CD14-positive monocyte (primary cell): Measurements from ENCODE around the gene VWA3A. TPM values are rescaled to one million over a fixed set of nuclear protein-coding genes. Genes with fewer than 3 reads are reported as not detected.
A peak's percentile ranks its signal among the peaks of the same experiment; 100 is the strongest.
"Not testable (repeated sequence)": the region's sequence is repeated elsewhere in the genome, so short reads cannot be mapped to it uniquely, and the experiment has no call there.

Source experiments
- DNase-seq, 3 donors: peaks; one replicate each; pipeline ENCODE4 v3.0.0-alpha.2; 2011 to 2022
- H2AFZ ChIP-seq: 2 replicates; pipeline ENCODE4 v1.6.0; 2012; ENCODE audit warnings: mild to moderate bottlenecking, low read depth, low read length, inconsistent platforms; ENCODE audit not compliant: insufficient read depth, poor library complexity, severe bottlenecking
- H3K27ac ChIP-seq, 2 donors: 1 replicate in 1 of 2; 2 replicates in 1 of 2; pipeline ENCODE4 v1.5.1; 2012 to 2013; ENCODE audit warnings: low read length in 2 of 2, control low read depth in 1 of 2, inconsistent platforms in 1 of 2, low read depth in 1 of 2, mild to moderate bottlenecking in 1 of 2
- H3K27me3 ChIP-seq, 2 donors: one replicate each; pipeline versions ENCODE4 v1.6.0 to v1.6.1; 2011 to 2013; ENCODE audit warnings: low read length in 2 of 2; ENCODE audit not compliant: control insufficient read depth in 2 of 2, insufficient read depth in 2 of 2
- H3K36me3 ChIP-seq, 2 donors: replicated peaks in 1 of 2; 1 replicate in 1 of 2; 2 replicates in 1 of 2; pipeline versions ENCODE4 v1.5.1 to v1.6.1; 2012 to 2013; ENCODE audit warnings: low read length in 2 of 2, control low read depth in 1 of 2, inconsistent platforms in 1 of 2, mild to moderate bottlenecking in 1 of 2; ENCODE audit not compliant: insufficient read depth in 2 of 2, control insufficient read depth in 1 of 2
- H3K4me1 ChIP-seq, 2 donors: 1 replicate in 1 of 2; 2 replicates in 1 of 2; pipeline versions ENCODE4 v1.5.1 to v1.6.1; 2012 to 2013; ENCODE audit warnings: low read length in 2 of 2, control low read depth in 1 of 2, inconsistent platforms in 1 of 2, mild to moderate bottlenecking in 1 of 2, moderate library complexity in 1 of 2; ENCODE audit not compliant: insufficient read depth in 2 of 2, control insufficient read depth in 1 of 2
- H3K4me2 ChIP-seq: replicated peaks from 2 replicates; pipeline ENCODE3; 2012; ENCODE audit warnings: low read length, moderate library complexity, mild to moderate bottlenecking; ENCODE audit not compliant: poor library complexity, severe bottlenecking; ENCODE audit errors: extremely low read depth
- H3K4me3 ChIP-seq, 3 experiments: fragments of 200-600 bp in 1 of 3; sonication (generic) in 1 of 3; replicated peaks in 1 of 3; 1 replicate in 2 of 3; 2 replicates in 1 of 3; pipeline ENCODE4 v1.5.1; 2011 to 2013; ENCODE audit warnings: low read length in 3 of 3, mild to moderate bottlenecking in 3 of 3, control low read depth in 2 of 3, low read depth in 2 of 3, inconsistent platforms in 1 of 3, moderate library complexity in 1 of 3
- H3K79me2 ChIP-seq: 2 replicates; pipeline ENCODE4 v1.6.0; 2012; ENCODE audit warnings: mild to moderate bottlenecking, control low read depth, inconsistent platforms, low read length, moderate library complexity; ENCODE audit not compliant: insufficient read depth
- H3K9ac ChIP-seq: 2 replicates; pipeline ENCODE4 v1.6.0; 2017; ENCODE audit warnings: low read length, mild to moderate bottlenecking; ENCODE audit not compliant: insufficient read depth, poor library complexity, severe bottlenecking
- H3K9me3 ChIP-seq, 2 donors: replicated peaks in 1 of 2; 1 replicate in 1 of 2; 2 replicates in 1 of 2; pipeline versions ENCODE4 v1.5.1 to v1.6.1; 2012 to 2013; ENCODE audit warnings: low read length in 2 of 2, control low read depth in 1 of 2; ENCODE audit not compliant: control insufficient read depth in 1 of 2, insufficient read depth in 1 of 2
- H4K20me1 ChIP-seq: 2 replicates; pipeline ENCODE4 v1.6.0; 2012; ENCODE audit warnings: mild to moderate bottlenecking, low read length, control low read depth, moderate library complexity; ENCODE audit not compliant: insufficient read depth
- H3K27ac Mint-ChIP-seq, 7 donors: one replicate each; pipeline ENCODE4 v1.8.0; 2020; ENCODE audit warnings: mild to moderate bottlenecking in 7 of 7, mixed read lengths in 7 of 7, moderate library complexity in 6 of 7, inconsistent platforms in 2 of 7
- H3K27me3 Mint-ChIP-seq, 3 donors: one replicate each; pipeline ENCODE4 v1.8.0; 2021 to 2022; ENCODE audit warnings: low read depth in 3 of 3, mild to moderate bottlenecking in 3 of 3, mixed read lengths in 3 of 3, moderate library complexity in 3 of 3, inconsistent platforms in 1 of 3
- H3K36me3 Mint-ChIP-seq, 2 donors: one replicate each; pipeline ENCODE4 v1.8.0; 2020; ENCODE audit warnings: mixed read lengths in 2 of 2, inconsistent platforms in 1 of 2, mild to moderate bottlenecking in 1 of 2
- H3K4me1 Mint-ChIP-seq: one replicate; pipeline ENCODE4 v1.8.0; 2020; ENCODE audit warnings: mild to moderate bottlenecking, mixed read lengths
- H3K4me3 Mint-ChIP-seq, 2 donors: one replicate each; pipeline ENCODE4 v1.8.0; 2020; ENCODE audit warnings: mild to moderate bottlenecking in 2 of 2, mixed read lengths in 2 of 2, moderate library complexity in 1 of 2
- H3K9me3 Mint-ChIP-seq, 7 donors: one replicate each; pipeline ENCODE4 v1.8.0; 2020 to 2022; ENCODE audit warnings: mixed read lengths in 7 of 7, mild to moderate bottlenecking in 6 of 7, moderate library complexity in 6 of 7, inconsistent platforms in 2 of 7
- CTCF ChIP-seq: fragments of 200-600 bp; IDR thresholded peaks from one replicate; pipeline ENCODE4 v1.8.0; 2022; ENCODE audit warnings: antibody characterized with exemption, mild to moderate bottlenecking
- WGBS: methylation state at CpG from one replicate; pipeline ENCODE4 v1.1.5; 2013; ENCODE audit warnings: missing lambda C conversion rate; ENCODE audit not compliant: insufficient coverage; 5-methylcytosine and 5-hydroxymethylcytosine counted together
- intact Hi-C, 2 donors: fragments of 100-400 bp; cut with micrococcal nuclease; formaldehyde crosslinking; loops; one replicate each; pipeline versions ENCODE4 v1.15.0 to v1.15.1; 2023
- polyA minus RNA-seq: library from RNA; depleted of rRNA, polyadenylated mRNA; stranded (reverse); fragments of >200 nt; gene quantifications from 2 replicates; pipeline ENCODE4 v1.2.3, GENCODE V29; 2012
- polyA plus RNA-seq, 3 donors: library from polyadenylated mRNA; depleted of rRNA in 1 of 3; unstranded in 2 of 3; stranded (reverse) in 1 of 3; fragments of 300-500 nt in 2 of 3; fragments of >200 nt in 1 of 3; fragmentation: Illumina TruSeq in 2 of 3; gene quantifications; 1 replicate in 2 of 3; 2 replicates in 1 of 3; pipeline ENCODE4 v1.2.3, GENCODE V29; 2012 to 2021
- total RNA-seq, 12 experiments: library from RNA in 1 of 12; stranded (reverse) in 1 of 12; fragments of 120-200 nt in 1 of 12; gene quantifications; one replicate each; pipeline ENCODE4 v1.2.4 and lab custom pipeline; 2013 to 2026; ENCODE audit warnings: mixed read lengths in 6 of 12, inconsistent platforms in 1 of 12

VWA3A gene
- total RNA-seq (2013), result not detected
- polyA plus RNA-seq (under 1 TPM in 1 of 3 donors, not detected in 2; 0.09 TPM), polyA minus RNA-seq (not detected in 2 replicates), total RNA-seq (lab: John Stamatoyannopoulos, UW) (0.14 to 1.8 (median 0.23) reads per million in 11 experiments)

- H3K4me1 Mint-ChIP-seq, result no peaks in the 10 kb centered on the region
- Histone ChIP-seq H3K4me1 (no peaks in the 10 kb centered on the region), H3K79me2 (no peaks in the 10 kb centered on the region), H3K27me3 (no peaks in the 10 kb centered on the region), H3K4me2 (no peak within 1 kb of the TSS), H3K9me3 (no peaks in the 10 kb centered on the region), H2AFZ (no peak within 1 kb of the TSS), H3K4me3 (no peak within 1 kb of the TSS), H3K36me3 (no peaks in the 10 kb centered on the region), H4K20me1 (no peaks in the 10 kb centered on the region), H3K9ac (no peak within 1 kb of the TSS), H3K27ac (no peak within 1 kb of the TSS)
- H3K9me3 Mint-ChIP-seq, result peaks cover 0 to 2% (median 0%) of the 10 kb centered on the region in 7 donors
- peaks cover 3 to 7% of the 10 kb centered on the region in 2 donors for H3K36me3 Mint-ChIP-seq
- 94% methylated on average over 3 of the region's 9 CpGs for WGBS
- intact Hi-C loops, result no loop called here
- DNase-seq, result no peak
- no peak within 1 kb of the TSS for H3K4me3 Mint-ChIP-seq
- peak within 1 kb of the TSS in 1 of 7 donors; percentile 12 for H3K27ac Mint-ChIP-seq
- peaks cover 4 to 9% (median 7%) of the 10 kb centered on the region in 3 donors for H3K27me3 Mint-ChIP-seq
- TF ChIP-seq CTCF, result no peak
These were observed at the start of gene VWA3A for GRCh38 chr16:22092143-22092933. VWA3A (plus strand) TSS chr16:22092541; CDS start chr16:22092638, 97 bp downstream.

GRCh38 chr16:22043882-22044281 is 48.5 kb upstream of the VWA3A start:
- H3K4me3 Mint-ChIP-seq, H3K9ac ChIP-seq, H3K9me3 ChIP-seq, H3K27me3 ChIP-seq, H3K4me2 ChIP-seq, H3K79me2 ChIP-seq, H3K27me3 Mint-ChIP-seq, H3K4me1 ChIP-seq, H3K36me3 Mint-ChIP-seq, H2AFZ ChIP-seq, H3K27ac Mint-ChIP-seq, H3K4me1 Mint-ChIP-seq, H3K27ac ChIP-seq, H3K36me3 ChIP-seq, intact Hi-C loops, H3K4me3 ChIP-seq, H3K9me3 Mint-ChIP-seq, H4K20me1 ChIP-seq, DNase-seq: not testable (repeated sequence)
- no CpG with 5 or more reads among the region's 3 CpGs for WGBS

GRCh38 chr16:22045888-22046287 is 46.5 kb upstream of the VWA3A start:
- H3K4me3 Mint-ChIP-seq, DNase-seq, H3K27me3 ChIP-seq, H4K20me1 ChIP-seq, H3K36me3 ChIP-seq, H3K9me3 Mint-ChIP-seq, H3K27me3 Mint-ChIP-seq, H3K27ac ChIP-seq, H3K79me2 ChIP-seq, H3K4me1 ChIP-seq, H3K4me1 Mint-ChIP-seq, H3K27ac Mint-ChIP-seq, H3K4me2 ChIP-seq, H3K36me3 Mint-ChIP-seq, H3K9me3 ChIP-seq, H2AFZ ChIP-seq, intact Hi-C loops, H3K4me3 ChIP-seq, H3K9ac ChIP-seq: not testable (repeated sequence)
- no CpG with 5 or more reads among the region's 5 CpGs for WGBS
